ENCODE results near the gene PRKCZ.
"Not testable (repeated sequence)": the region's sequence is repeated elsewhere in the genome, so short reads cannot be mapped to it uniquely, and the experiment has no call there.

PRKCZ gene

DNA sequence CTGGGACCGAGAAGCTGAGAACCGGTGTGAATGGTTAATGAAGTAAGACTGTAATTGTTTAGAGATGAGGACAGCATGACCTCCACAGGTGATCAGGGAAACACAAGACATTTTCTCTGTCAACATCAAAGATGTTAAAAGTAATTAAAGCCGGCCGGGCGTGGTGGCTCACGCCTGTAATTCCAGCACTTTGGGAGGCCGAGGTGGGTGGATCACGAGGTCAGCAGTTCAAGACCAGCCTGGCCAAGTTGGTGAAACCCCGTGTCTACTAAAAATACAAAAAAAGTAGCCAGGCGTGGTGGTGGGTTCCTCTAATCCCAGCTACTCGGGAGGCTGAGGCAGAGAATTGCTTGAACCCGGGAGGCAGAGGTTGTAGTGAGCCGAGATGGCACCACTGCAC is 88.9 kb downstream of the PRKCZ start:
- DNase-seq, result not testable (repeated sequence)

- no peak for DNase-seq
Measured at GRCh38 chr1:2141025-2141424, 90.8 kb downstream of the PRKCZ start.

DNA sequence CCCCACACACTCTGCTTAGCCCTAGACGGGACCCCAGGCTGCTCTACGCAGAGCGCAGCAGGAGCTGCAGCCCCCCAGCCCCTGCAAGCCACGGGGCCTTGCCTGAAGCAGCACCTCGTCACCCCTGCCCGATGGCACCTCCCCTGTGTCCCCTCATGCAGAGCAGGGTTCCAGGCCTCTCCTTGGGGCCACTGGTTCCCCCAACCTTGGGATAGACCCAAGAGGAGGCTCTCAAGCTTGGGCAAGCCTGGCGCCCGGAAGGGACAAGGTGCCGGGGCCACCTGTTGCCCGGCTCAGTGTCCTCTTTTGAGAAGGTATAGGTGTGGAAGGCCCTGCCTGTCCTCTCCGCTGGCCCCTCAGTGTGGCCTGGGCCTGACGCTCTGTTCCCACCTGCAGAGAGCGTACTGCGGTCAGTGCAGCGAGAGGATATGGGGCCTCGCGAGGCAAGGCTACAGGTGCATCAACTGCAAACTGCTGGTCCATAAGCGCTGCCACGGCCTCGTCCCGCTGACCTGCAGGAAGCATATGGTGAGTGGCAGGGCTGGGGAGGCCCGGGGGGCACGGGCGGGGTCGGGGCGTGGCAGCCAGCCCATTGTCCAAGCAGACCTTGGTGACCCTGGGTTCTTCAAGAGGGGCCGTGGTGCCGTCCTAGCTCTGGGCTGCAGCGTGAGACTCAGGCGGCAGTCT is 93.7 kb downstream of the PRKCZ start:
- DNase-seq, result no peak

DNA sequence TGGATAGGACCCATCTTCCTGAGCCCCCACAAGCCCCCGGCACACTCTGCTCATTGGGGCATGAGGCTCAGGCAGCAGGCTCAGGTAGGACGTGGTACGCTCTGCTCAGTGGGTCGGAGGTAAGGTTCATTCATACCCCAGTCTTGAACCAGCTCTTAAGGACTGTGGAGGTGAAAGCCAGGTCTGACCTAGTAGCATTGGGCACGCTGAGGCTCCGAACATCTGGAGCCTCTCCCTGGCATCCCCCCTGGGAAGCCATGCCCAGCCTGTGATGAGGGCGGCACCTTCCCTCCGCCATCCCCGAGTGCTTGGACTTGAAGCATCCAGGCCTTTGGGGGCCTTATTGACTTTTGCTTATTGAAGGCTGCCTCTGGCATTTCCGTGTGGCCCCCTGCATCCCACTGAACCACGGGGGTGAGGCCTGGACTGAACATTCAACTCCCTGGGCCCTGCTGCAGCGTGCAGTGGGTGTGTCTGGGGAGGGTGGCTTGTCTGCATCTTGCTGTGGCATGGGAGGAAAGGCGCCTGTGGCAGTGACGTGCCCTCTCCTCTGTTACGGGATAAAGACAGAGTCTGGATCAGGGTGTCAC is 94.4 kb downstream of the PRKCZ start:
- DNase-seq, result no peak

- DNase-seq, result no peak
Measured at GRCh38 chr1:2145946-2146835, 96.0 kb downstream of the PRKCZ start.

GRCh38 chr1:2146836-2147517 is 96.8 kb downstream of the PRKCZ start:
- DNase-seq, result no peak

GRCh38 chr1:2147869-2148268 is 97.7 kb downstream of the PRKCZ start:
- not testable (repeated sequence) for DNase-seq

- DNase-seq, result no peak
Measured at GRCh38 chr1:2148691-2149090, 98.5 kb downstream of the PRKCZ start.

GRCh38 chr1:2150801-2151200 is 100.6 kb downstream of the PRKCZ start:
- DNase-seq, result no peak

DNA sequence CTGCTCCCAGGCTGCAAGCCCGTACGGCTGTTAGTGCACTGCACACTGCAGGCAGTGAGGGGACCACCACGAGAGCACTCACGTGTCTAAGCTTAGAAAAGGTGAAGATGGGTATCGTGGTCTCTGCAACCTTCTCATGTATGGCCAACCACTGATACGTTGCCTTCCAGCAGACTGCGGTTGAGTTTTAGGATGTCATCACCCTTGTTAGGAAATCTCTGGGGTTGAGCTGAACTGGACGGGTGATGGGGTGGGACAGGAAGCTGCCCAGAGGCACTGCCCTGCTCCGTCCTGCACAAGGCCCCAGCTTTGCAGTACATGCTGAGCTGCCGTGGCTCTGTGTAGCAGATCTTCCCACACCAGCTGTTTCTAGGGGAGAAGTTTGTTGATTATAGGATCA is 101.0 kb downstream of the PRKCZ start:
- no peak for DNase-seq

- no peak for DNase-seq
Measured at GRCh38 chr1:2151911-2152310, 101.7 kb downstream of the PRKCZ start.

DNA sequence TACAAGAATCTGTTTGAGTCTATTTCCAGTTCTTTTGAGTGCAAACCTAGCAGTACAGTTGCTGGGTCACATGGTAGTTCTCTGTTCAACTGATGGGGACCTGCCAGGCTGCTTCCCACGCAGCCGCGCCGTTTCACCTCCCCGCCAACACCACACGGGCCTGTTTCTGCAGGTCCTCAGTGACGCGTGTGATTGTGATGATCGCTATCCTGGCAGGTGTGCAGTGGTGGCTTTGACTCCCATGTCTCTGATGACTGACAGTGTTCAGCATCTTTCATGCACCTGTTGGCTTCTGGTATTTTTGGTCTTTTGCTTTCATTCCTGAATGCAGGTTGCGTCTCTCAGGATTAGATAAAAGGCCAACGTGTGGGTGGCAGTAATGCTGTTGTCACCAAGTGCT is 102.7 kb downstream of the PRKCZ start:
- no peak for DNase-seq

- DNase-seq, result no peak
Measured at GRCh38 chr1:2154022-2154421, 103.8 kb downstream of the PRKCZ start.

GRCh38 chr1:2155147-2155598 is 105.0 kb downstream of the PRKCZ start:
- no peak for DNase-seq

DNA sequence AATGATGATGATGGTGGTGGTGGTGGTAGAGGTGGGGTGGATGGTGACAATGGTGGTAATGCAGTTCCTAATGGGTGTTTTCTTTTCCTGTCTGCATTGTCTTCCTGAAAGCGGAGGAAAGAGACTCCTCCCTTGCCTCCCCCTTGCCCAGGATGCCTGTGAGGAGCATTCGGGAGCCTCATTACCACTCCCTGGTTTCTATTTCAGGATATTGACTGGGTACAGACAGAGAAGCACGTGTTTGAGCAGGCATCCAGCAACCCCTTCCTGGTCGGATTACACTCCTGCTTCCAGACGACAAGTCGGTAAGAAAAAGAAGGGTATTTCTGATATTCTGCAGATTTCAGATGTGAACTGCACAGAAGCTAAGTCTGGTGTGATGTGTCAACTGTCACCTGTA is 105.6 kb downstream of the PRKCZ start:
- DNase-seq, result no peak

GRCh38 chr1:2156866-2157265 is 106.7 kb downstream of the PRKCZ start:
- no peak for DNase-seq

DNA sequence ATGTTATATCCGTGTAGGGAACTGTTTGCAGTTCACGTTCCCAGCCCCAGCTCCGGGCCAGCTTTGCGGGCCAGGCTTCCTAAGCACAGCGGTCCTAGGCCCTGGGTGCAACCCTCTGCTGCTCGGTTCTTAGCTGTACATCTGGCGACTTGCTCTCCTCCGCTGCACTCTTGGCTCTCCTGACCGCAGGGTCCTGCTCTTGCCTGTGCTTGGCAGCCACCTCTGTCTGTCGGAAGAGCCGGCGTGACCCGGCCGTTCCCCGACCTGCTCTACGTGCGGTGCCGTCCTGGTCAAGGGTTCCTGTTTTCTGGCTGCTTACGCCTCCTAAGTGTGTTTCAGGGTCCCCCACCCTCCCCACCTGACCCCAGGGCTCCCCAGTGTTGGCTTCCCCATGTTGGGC is 107.6 kb downstream of the PRKCZ start:
- no peak for DNase-seq

GRCh38 chr1:2158272-2158671 is 108.1 kb downstream of the PRKCZ start:
- DNase-seq, result no peak

DNA sequence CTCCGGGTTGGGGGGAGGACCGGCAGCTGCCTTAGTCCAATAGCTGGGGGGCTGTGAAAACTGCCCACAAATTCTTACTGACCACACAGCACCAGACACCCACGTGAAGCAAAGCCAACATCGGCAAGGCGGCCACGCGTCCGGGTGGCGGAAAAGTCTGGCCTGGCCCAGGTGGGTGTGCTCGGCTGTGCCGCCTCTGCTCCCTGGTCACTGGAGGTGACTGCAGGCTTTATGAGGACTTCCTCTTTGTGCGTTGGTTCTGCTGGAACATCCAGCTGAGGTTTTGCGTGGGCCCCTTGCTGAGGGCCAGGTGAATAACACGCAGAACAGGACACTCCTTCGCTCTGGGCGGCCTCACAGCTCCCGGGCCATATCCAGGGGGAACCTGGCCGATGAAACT is 108.9 kb downstream of the PRKCZ start:
- DNase-seq, result no peak

DNA sequence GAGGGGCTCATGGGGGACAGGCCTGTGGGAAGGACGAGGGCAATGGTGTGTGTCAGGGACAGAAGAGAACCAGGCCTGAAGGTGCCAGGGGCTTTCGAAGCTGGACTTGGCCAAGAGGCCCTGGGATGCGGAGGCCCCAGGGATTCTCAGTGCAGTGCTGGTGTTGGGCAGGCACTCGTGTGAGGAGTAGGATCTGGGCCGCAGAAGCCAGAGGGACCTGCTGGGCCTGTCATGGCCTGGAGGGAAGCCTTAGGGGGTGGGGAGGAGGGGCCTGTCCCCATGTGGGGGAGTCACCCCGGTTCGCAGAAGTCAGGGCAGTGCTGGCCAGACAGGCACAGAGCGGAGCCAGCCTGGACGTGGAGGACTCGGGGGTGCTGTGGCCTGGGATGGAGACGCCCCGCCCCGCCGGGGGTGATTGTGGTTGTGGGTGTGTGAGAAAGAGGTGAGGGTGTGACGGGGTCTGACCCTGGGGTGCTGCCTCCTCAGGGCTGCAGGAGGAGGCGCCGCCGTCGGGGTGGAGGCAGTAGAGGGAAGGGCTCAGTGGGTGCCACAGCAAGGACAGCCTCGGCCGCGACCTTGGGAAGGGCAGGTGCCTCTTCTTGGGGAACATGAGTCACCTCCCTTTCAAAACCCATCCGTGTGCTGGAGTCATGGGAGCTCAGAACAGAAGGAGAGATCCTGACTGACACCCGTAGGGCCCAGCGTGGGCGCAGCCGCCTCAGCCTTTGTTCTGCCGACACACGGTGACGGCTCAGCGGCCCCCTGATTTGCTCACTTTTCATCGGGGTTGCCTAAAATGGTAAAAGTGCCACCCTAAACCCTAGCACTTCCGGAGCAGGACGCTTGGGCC is 110.5 kb downstream of the PRKCZ start:
- no peak for DNase-seq

- DNase-seq, result no peak
Measured at GRCh38 chr1:2163205-2163604, 113.0 kb downstream of the PRKCZ start.

- DNase-seq, result no peak
Measured at GRCh38 chr1:2165646-2166045, 115.4 kb downstream of the PRKCZ start.

Measured in NCI-H1048 (cell line).